Measurements from ENCODE around the gene SGPP2.

SGPP2 gene

DNA sequence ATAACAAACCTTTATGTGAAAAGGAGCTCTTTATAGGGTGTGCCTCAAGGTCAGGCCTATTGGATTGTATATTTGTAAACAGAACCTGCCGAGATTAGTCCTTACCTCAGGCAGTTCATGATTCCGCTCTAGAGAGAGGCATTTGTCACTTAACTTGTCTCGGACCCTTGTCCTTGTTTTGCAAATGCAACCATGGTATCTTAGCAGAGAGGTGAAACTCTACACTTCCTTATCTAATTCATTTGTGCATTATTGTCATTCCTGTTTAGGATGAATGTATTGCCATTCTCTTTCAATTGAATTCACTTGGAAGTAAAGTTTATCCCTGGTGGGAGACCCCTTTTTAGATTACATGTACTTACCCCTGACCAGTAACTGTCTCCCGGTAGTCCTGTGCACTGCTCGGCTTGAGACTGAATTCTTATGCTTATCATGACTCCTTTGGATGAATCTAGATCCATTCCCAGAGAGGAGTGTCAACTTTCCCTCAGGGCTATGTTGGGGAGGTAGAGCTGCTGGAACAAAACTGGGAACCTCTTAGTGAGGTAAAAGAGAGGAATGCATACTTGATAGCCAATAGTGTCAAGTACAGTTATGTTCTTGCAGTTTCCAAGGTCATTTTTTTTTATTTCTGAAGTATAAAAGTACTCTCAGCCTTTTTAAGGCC, 46.6 kb downstream of the SGPP2 start:
- no peak for DNase-seq (ENCODE audit: low read depth)

DNA sequence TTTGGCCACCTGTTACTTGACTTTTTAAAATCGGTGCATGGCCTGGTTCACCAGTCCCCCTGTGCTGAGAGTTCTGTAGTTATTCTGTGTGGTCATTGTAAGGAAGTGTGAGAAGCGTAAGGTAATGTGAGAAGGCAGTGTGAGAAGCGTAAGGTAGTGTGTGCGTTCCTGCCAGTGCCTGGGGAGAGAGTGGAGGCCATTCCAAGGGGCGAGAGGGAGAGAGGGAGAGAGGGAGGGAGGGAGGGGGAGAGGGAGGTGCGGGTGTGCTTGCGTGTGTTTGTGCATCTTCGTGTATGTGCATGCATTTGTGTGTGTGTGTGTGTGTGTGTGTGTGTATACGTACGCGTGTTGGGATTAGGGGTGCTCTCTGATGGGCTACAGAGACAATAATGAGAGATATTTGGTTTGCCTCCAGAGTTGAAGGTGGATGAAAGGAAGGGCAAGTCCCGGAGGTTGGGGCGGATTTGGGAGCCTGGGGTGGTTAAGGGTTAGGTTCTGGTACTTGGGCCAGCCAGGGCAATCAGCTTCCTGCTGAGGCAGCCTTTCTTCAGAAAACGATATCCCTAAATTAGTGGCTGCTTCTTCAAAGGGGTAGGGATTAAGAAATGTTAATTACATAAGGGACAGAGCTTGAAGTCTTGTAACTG, 53.7 kb downstream of the SGPP2 start:
- no peak for DNase-seq (ENCODE audit: low read depth)

DNA sequence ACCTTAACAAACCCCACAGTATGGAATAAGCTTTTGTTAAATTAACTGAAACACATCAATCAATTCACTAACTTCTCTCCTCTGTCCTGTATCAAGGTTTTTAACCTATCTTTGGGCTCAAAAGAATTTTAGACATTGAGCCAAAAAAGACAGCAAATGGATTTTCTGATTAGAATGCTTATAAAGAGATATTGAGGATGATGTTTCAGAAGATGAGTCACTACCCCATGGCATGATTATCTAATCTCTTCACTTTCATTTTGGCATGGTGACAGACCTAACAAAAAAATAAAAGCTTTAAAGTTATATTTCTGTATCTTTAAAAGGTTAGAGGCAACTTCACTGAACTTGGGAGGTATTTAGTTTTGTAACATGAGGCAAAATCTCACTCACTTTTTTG, 55.5 kb downstream of the SGPP2 start:
- DNase-seq (ENCODE audit: low read depth): no peak

DNA sequence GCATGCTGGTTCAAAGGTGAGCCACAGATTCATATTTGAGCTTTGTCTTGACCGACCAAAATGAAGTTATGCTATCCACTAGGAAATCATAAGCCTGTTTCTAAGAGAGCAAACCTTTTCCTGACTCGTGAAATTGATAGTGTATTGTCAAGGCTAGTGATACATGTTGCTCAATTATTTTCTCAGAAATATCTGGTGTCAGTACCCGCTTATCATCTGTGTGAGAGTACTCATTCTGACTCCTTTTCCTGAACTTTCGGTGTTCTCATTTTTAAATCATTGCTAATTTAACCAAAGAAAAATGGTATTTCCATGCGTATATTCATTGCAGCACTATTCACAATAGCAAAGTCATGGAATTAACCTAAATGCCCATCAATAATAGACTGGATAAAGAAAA, 56.2 kb downstream of the SGPP2 start:
- DNase-seq (ENCODE audit: low read depth): no peak

- no peak for DNase-seq (ENCODE audit: low read depth)
Observed at GRCh38 chr2:222481941-222482340, 57.6 kb downstream of the SGPP2 start.

DNA sequence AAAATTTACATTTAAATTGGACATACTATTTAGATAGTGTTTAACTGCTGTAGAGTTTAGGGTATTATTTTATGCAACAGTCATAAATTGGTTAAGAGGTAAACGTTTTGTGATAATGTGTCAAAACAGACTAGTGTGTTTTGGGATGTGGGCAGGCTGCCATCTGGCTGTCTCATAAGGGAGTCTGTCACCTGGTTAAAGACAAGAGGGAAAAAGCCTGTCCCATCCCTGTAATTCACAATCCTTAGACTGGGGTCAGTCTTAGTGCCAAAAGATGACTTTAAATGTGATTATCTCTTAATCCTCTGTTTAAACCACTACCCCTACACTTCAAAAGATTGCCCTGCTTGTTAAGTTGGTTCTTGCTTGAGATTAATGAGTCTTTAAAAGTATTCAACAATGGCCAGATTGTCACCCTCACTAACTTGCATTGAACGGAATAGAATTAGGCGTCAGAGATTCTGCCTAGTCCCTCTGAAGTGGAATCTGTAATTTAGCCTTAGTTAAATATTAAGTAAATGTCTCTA, 59.2 kb downstream of the SGPP2 start:
- DNase-seq (ENCODE audit: low read depth): no peak

GRCh38 chr2:222485367-222486211, 61.2 kb downstream of the SGPP2 start:
- no peak for DNase-seq (ENCODE audit: low read depth)

DNA sequence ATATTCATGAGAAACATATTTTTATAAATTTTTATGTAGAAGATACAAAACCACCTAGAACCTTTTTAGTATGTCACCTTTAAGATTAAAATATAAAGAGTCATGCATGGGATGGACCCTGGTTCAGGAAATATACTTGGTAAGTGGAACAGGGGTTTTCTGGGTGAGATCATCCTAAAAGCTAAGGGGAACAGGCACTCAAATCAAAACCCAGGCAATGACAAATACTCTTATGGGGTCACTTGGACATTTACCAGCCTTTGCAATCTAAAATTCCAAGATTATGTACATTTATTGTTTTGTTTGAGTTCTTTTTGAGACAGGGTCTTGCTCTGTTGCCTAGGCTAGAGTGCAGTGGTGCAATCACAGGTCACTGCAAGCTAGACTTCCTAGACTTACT, 65.8 kb downstream of the SGPP2 start:
- DNase-seq (ENCODE audit: low read depth): no peak

DNA sequence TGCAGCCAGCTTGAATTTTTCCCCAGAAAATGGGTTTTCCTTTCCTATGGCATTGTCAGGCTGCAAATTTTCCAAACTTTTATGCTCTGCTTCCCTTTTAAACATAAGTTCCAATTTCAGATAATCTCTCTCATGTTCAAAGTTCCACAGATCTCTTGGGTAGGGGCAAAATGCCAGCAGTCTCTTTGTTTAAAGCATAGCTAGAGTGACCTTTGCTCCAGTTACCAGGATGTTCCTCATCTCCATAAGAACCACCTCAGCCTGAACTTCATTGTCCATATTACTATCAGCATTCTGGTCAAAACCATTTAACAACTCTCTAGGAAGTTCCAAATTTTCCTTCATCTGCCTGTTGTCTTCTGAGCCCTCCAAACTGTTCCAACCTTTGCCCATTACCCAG, 68.3 kb downstream of the SGPP2 start:
- no peak for DNase-seq (ENCODE audit: low read depth)

DNA sequence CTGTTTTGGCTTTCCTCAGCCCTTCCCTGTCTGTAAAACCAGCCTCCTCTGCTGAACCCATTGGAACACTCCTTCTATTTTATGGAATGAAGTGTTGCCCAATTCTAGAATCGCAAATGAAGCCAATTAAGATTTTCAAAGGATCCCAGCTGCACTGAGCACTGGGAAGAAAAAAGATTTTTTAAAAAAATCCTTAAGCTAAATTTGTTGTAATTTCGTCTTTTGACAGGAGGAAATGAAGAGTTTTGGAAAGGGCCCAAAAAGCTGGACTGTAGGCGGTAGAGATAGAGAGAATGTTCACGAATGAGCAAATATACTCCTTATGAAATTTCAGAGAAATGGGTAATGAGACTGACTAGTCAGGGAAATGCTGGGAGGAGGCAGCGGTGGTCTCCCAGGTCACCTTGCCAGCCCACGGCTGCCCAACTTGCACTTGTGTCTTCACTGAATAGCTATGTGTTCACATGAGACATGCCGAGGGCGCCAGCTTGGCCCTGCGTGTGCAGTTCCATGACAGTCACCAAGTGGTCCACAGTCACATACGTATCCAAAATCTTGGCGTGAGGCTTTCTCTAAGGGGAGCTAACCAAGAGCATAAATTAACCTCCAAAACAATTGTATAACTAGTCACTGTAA, 69.9 kb downstream of the SGPP2 start:
- no peak for DNase-seq (ENCODE audit: low read depth)

DNA sequence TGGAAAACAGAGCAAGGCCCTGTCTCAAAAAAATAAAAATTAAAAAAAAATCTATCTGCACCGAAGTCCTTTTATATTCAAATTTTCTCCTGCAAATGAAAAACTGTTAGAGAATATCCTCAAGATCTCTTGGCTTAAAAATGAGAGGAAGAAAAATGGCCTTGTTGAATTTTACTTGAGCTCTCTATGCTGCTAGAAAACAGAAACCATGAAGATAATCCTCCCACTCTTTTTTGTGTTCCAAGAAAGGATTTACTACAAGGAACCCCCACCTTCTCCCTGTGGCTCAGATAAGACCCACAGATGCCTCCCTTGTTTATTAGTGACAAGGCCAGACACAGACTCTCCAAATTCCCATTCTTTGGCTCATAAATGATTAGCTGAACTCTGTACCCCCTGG, 71.0 kb downstream of the SGPP2 start:
- no peak for DNase-seq (ENCODE audit: low read depth)

- DNase-seq (ENCODE audit: low read depth): no peak
Observed at GRCh38 chr2:222499226-222499625, 74.9 kb downstream of the SGPP2 start.

DNA sequence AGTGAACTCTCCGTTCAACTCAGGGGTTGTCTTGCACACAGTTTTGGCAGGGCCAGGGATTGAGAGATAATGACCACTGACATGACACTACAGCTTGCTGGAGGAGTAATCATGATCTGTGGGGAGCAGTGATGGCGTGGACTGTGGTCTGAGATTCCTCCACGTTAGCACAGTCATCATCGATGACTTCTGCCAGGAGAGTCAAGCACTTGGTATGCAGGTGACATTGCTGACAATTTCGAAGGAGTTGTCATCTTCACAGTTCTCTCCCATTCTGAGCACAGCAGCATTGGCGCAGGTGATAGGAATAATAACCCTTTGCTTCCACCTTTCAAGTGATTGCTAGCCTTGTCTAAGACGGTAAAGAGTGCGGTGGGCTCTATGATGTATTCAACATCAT, 79.8 kb downstream of the SGPP2 start:
- no peak for DNase-seq (ENCODE audit: low read depth)

DNA sequence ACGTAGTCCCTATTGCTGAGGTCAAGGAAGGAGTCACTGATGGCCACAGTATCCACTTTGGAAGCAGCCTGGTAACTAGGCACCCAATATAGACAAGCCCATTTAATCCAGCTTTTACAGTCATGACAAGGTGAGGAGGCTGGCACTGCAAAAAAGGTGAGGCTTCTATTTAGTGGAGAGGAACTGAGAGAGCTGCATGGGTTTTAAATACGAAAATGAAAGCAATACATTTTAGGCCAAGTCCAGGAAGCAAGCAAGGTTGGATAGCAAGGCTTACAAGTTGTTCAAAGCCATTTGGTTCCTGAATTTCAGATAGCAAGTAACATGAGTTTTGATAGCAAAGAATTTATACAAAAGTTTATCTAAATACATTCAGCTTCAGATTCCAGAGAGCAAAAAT, 80.4 kb downstream of the SGPP2 start:
- DNase-seq (ENCODE audit: low read depth): no peak

DNA sequence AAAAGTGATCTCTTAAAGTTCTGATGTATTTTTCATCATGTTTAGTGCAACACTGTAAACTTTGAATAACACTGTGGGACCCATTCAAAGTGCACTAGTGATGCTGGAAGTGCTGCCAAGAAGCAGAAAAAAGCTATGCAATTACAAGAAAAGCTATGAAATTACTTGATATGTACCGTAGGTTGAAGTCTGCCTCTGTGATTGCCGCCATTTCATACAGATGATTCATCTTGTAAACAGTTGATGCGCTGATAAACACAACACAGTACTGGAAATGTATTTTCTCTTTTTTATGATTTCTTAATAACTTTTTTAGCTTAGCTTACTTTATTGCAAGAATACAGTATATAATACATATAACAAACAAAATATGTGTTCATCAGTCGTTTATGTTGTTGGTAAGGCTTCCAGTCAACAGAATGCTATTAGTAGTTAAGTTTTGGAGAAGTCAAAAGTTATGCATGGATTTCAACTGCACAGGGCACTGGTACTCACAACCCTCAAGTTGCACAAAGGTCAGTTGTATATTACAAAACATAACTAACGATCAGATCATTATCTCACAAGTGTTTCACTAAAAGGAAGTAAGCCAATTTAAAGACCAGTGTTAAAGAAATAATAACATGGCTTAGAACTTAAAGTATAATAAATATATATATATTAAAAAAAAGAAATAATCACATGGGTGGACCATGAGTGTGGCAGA, 82.0 kb downstream of the SGPP2 start:
- no peak for DNase-seq (ENCODE audit: low read depth)

GRCh38 chr2:222514901-222515300, 90.6 kb downstream of the SGPP2 start:
- DNase-seq (ENCODE audit: low read depth): no peak

DNA sequence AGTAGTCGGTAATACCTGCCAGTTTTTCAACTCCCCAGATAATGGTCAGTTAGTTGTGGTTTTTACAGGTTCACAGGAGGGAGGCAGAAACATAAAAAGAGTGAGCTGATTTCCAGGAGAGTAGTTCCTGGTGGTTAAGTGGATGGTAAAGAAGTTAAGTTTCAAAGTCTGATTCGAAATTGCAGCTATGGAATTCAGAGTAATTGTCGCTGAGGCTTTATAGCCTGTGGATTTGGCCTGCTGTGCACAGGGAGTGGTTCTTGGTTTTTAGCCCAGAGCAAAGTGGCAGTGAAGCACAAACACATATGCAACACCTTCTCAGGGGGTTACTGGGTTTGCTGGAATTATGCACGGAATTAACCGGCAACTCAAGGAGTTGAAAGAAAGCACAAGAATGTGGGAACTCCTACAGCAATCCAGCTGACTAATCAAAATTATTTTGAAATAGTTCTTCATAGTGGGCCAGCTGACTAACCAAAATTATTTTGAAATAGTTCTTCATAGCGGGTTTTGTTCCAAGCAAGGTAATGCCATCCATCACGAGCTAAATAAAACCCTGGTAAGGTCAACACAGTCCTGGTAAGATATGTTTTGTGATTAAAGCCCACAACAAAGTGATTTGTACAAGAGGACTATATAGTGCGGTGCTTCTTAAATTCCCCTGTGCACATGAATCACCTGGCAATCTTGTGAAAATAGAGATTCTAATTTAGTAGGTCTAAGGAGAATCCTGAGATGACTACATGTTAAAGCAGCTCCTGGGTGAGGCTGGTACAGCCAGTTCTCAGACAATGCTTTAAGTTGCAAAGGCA, 94.4 kb downstream of the SGPP2 start:
- DNase-seq (ENCODE audit: low read depth): no peak

GRCh38 chr2:222521099-222521498, 96.8 kb downstream of the SGPP2 start:
- no peak for DNase-seq (ENCODE audit: low read depth)

GRCh38 chr2:222522082-222522481, 97.7 kb downstream of the SGPP2 start:
- no peak for DNase-seq (ENCODE audit: low read depth)

DNA sequence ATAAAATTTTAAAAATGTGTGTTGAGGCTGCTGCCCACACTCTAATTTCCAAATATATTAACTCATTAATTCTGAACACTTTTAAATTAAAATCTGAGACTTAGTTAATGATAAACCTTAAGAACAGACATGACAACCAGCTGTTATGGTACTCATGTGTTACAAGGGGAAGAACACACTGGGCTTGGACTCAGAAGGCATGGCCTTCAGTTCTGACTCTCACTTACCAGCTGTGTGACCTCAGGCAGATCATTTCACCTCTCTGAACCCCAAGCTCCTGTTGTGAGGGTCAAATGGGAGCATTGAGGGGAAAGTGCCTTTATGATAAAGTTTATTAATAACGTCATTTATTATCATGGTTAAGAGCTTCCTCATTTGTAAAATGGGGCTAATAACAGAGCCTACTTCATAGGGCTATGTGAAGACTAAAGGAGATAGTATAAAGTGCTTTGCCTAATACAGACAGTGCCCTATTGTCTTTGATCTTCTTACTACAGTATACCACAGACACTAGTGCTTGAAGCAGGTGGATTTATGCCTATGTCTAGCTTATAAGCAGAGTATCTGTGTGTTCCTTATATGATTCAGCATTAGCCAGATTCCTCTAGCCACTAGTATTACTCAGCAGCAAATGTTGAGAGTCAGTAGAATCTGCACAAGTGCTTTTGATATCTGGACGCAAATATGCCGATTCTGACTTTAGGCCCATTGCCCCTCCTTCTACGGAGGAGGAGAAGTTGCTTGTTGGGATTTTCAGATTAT, 99.6 kb downstream of the SGPP2 start:
- no peak for DNase-seq (ENCODE audit: low read depth)
